GM19324 (cell line): Measurements from ENCODE around the gene WDR35.
"Not testable (repeated sequence)": the region's sequence is repeated elsewhere in the genome, so short reads cannot be mapped to it uniquely, and the experiment has no call there.

Source experiments
- ATAC-seq: cut with Tn5 transposase; IDR thresholded peaks from one replicate; pipeline ENCODE4 v1.9.1; 2021; ENCODE audit warnings: mild to moderate bottlenecking, moderate library complexity; ENCODE audit not compliant: unreplicated experiment, low FRiP score

WDR35 gene

GRCh38 chr2:19943189-19943588 lies 46.7 kb downstream of the WDR35 start:
- no peak for ATAC-seq

GRCh38 chr2:19942199-19942598 lies 47.7 kb downstream of the WDR35 start:
- no peak for ATAC-seq

GRCh38 chr2:19937004-19937403 lies 52.9 kb downstream of the WDR35 start:
- ATAC-seq: no peak

DNA sequence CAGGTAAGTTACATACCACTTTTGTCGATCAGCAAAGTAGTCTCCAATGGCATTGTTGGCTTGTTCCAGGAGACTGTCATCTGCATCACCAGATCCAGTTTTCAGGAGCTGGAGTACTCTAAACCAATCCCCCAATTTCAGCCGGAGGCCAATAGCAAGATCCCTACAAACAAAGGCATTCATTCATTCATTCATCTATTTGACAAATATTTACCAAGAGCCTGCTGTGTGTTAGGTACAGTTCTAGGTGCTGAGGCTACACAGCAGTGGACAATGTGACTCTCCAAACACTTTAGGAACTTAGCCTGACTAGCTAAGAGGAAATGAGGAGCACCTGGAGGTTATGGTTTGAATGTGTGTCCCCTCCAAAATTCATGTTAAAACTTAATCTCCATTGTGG lies 53.7 kb downstream of the WDR35 start:
- no peak for ATAC-seq

GRCh38 chr2:19933351-19933981 lies 56.4 kb downstream of the WDR35 start:
- peak; percentile 65 for ATAC-seq

- ATAC-seq: peak; percentile 34
Observed at GRCh38 chr2:19932928-19933327, 57.0 kb downstream of the WDR35 start.

- no peak for ATAC-seq
Observed at GRCh38 chr2:19929226-19929625, 60.7 kb downstream of the WDR35 start.

- not testable (repeated sequence) for ATAC-seq
Observed at GRCh38 chr2:19927816-19928215, 62.1 kb downstream of the WDR35 start.

- ATAC-seq: not testable (repeated sequence)
Observed at GRCh38 chr2:19924526-19924925, 65.4 kb downstream of the WDR35 start.

- ATAC-seq: not testable (repeated sequence)
Observed at GRCh38 chr2:19922188-19922587, 67.7 kb downstream of the WDR35 start.

DNA sequence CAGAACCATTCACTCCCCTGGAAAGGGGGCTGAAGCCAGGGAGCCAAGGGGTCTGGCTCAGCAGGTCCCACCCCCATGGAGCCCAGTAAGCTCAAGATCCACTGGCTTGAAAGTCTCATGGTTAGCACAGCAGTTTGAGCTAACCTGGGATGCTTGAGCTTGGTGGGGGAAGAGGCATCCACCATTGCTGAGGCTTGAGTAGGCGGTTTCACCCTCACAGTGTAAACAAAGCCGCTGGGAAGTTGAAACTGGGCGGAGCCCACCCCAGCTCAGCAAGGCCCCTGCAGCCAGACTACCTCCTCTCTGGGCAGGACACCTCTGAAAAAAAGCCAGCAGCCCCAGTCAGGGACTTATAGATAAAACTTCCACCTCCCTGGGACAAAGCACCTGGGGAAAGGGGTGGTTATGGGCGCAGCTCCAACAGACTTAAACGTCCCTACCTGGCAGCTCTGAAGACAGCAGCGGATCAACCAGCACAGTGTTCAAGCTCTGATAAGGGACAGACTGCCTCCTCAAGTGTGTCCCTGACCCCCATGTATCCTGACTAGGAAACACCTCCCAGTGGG lies 73.4 kb downstream of the WDR35 start:
- no peak for ATAC-seq

DNA sequence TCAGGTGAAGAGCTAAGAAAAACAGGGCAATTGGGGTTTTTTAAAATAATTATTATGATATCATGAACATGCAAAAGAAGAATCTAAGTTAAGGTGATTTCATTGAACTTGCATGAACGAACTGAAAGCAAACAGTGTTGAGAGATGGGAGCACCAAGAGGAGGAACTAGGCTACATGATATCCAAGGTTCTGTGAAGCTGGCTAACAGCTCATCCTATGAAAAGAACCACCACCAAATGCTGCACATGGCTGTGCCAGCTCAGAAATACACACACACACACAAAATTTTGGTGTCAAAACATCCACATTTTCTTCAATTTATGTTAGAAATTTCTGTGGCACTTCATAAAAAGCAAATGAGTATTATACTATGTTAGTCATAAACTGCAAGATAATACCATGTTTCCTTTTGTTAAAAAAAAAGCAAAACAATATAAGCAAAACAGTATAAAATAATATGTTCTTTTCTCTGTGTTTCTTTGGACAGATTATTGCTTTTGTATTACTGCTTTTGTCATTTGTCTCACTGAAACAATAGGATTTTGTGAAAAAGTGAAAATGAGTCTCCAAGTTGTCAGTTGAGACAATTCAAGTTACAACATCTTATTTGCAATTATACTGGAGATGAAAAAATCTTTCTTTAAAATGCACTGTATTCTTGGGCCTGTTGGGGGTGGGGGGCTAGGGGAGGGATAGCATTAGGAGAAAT lies 75.5 kb downstream of the WDR35 start:
- no peak for ATAC-seq

- ATAC-seq: no peak
Observed at GRCh38 chr2:19911808-19912509, 77.9 kb downstream of the WDR35 start.

- ATAC-seq: no peak
Observed at GRCh38 chr2:19902216-19902740, 87.6 kb downstream of the WDR35 start.

DNA sequence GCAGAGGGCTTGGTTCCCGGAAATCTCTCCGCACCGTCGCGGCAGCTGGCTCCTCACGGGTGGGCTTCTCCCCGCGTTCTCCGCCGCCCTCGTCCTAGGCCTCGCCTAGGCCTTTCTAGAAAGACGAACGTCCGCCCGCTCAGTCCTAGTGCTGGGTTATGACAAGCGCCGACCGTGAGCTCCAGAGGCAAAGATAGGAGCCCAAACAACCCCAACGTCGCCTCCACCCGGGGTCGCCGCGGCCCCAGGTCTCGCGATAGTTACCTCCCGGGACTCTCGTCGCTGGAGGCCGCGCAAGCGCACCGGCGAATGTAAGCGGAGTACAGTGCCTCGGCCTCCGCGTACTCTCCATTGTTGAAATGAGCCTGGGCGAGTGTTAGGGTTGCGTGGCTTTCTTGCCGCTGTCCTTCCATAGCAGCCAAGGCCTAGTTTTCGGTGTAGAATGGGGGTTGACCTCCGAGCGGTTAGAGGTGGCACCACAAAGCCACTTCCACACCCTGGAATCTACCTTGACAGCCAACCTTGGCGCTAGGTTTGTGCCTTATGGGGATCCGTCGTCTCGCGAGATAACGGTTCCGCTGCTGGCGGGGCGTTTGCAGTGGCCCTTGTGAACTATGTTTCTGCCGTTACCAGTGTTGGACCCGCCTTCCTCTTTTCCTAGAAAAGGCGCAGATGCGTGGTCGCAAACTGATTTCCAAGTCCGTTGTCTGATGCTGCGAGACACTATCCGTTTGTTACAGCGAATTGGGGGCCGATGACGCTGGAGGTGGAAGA lies 88.3 kb downstream of the WDR35 start, which contains the start of gene TTC32:
Gene TTC32, minus strand, starts transcription at position 542 of the 774 bp plus-strand sequence. Its CDS starts 129 bp downstream, at position 413.
- peak; percentile 87 for ATAC-seq

DNA sequence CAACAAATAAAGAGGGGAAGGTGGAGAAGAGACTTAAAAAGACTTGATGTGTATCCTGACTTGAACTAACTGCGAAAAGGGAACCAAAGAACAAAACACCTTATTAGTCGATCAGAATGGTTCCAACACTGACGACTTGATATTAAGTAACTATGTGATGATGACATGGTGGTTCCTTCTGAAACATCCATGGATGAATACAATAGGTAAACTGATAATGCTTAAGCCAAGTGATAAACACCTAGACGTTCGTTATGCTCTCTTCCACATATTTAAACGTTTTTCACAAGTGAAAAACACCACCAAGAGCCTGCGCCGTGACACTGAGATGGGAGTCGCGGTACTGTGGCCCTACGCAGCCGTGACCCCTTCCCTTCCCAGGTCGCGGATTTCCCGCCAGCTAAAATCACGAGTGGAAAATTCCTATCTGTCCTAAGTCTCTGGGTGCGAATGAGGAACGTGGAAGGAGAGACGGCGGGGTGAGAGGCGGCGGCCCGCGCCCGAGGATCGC lies 88.9 kb downstream of the WDR35 start:
- ATAC-seq: peak; percentile 8

DNA sequence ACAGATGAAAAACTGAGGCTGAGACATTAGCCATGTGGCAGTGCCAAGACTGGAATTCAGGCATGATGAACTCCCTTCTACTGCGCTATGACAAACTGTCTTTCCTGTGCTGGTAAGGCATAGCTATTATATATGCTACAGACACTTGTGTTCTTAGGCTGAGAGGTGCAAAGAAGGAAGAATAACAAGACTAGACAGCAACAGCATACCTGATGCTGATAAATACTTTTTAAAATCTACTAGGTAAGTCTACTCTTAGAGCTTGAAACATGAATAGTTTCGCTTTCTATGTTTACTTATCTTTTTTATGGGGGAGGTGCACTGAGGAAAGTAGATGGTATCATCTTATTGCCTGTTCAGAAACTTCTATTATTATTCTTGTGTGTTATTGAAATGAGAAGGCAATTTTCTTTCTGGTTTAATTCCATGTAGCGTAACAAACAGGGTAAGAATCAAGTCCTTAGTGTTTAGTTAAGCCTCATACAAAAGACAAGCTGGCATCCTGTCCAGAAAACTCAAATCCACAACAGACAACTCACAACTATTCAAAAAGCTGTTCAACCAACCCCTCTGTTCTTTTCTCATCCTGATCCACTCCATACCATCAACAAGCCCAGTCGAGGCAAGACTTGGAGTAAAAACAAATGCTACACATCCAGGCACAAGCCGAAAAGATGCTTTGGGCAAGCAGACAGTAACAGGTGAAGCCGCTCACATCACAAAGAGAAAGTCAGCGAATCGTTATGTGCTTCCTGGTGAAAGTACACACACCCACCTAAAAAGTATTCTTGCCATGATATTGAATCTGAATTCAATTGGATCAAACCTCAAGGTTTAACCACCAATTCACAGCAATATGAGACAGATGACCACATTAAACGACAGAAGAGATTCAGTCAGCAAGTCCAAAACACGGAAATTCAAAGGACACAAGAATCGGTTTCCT lies 89.6 kb downstream of the WDR35 start:
- ATAC-seq: peak; percentile 31

DNA sequence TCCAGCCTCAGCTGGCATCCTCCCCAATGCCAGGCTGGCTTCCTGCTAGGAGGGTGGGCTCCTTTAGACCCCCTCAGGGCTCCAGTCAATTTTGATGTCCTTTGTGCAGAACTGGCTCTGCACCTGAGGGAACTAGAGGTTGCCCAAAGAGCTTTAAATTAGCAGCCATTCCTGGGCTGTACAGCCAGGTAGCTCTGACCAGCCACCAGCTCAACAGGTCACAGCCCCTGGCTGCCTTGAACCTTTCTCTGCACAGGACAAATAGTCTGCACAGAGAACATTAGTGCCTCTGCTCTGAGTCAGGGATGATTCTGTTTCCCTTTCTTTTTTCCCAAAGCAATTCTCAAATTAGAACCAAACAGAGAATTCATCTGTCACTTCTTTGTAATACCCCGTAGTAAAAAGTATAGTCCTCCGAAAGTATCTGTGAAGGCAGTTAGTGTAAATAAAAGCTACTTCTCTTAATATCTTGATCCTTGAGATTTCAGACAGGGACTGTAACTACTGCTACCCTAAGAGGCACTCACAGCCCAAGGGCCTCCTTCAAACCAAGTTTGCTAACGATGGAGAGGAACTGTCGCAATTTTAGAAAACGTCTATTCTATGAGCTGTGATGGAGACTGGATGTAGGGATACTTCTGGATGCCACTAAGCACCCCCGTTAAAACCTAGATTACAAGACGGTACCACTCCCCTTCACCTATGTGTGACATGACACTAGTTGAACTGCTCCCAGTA lies 91.1 kb downstream of the WDR35 start:
- no peak for ATAC-seq
